HEK293 (cell line): ENCODE measurements around the gene SLC2A4.
A peak's percentile ranks its signal among the peaks of the same experiment; 100 is the strongest.

Experiments used
- HIC1 ChIP-seq: fragments of 450-650 bp; formaldehyde crosslinking; IDR thresholded peaks from 2 replicates; pipeline ENCODE4 v1.5.1; 2016; ENCODE audit warnings: missing biosample characterization, missing genetic modification characterization
- INSM2 ChIP-seq: fragments of 450-650 bp; formaldehyde crosslinking; IDR thresholded peaks from 2 replicates; pipeline ENCODE4 v1.5.1; 2016; ENCODE audit warnings: missing biosample characterization, missing genetic modification characterization
- KLF17 ChIP-seq: fragments of 450-650 bp; formaldehyde crosslinking; IDR thresholded peaks from 2 replicates; pipeline ENCODE4 v1.5.1; 2016; ENCODE audit warnings: missing biosample characterization, missing genetic modification characterization
- KLF9 ChIP-seq: fragments of 450-650 bp; formaldehyde crosslinking; IDR thresholded peaks from 2 replicates; pipeline ENCODE4 v1.5.1; 2016; ENCODE audit warnings: missing biosample characterization, missing genetic modification characterization, low read depth
- PRDM10 ChIP-seq: fragments of 450-650 bp; formaldehyde crosslinking; IDR thresholded peaks from 2 replicates; pipeline ENCODE4 v1.5.1; 2016; ENCODE audit warnings: missing biosample characterization, missing genetic modification characterization
- PRDM4 ChIP-seq: fragments of 450-650 bp; formaldehyde crosslinking; IDR thresholded peaks from 2 replicates; pipeline ENCODE4 v1.5.1; 2017; ENCODE audit warnings: missing biosample characterization, missing genetic modification characterization
- SP3 ChIP-seq: fragments of 450-650 bp; formaldehyde crosslinking; IDR thresholded peaks from 2 replicates; pipeline ENCODE4 v1.5.1; 2016; ENCODE audit warnings: missing biosample characterization, missing genetic modification characterization
- SP7 ChIP-seq: fragments of 450-650 bp; formaldehyde crosslinking; IDR thresholded peaks from 2 replicates; pipeline ENCODE4 v1.5.1; 2016; ENCODE audit warnings: missing biosample characterization, missing genetic modification characterization
- TRIM28 ChIP-seq: IDR thresholded peaks from 2 replicates; pipeline ENCODE4 v1.6.1; 2011; ENCODE audit warnings: low read length, control low read depth, borderline replicate concordance
- YY2 ChIP-seq: fragments of 450-650 bp; formaldehyde crosslinking; IDR thresholded peaks from 2 replicates; pipeline ENCODE4 v1.5.1; 2016; ENCODE audit warnings: missing biosample characterization, missing genetic modification characterization
- ZBTB11 ChIP-seq: fragments of 450-650 bp; formaldehyde crosslinking; conservative IDR thresholded peaks from 2 replicates; pipeline ENCODE4 v1.5.1; 2016; ENCODE audit warnings: low read depth, missing biosample characterization, missing genetic modification characterization
- ZBTB26 ChIP-seq: fragments of 450-650 bp; formaldehyde crosslinking; optimal IDR thresholded peaks from 2 replicates; pipeline ENCODE3; 2016; ENCODE audit warnings: missing biosample characterization, mild to moderate bottlenecking, missing genetic modification characterization
- ZFHX2 ChIP-seq: fragments of 450-650 bp; formaldehyde crosslinking; conservative IDR thresholded peaks from 2 replicates; pipeline ENCODE4 v1.5.1; 2016; ENCODE audit warnings: missing biosample characterization, missing genetic modification characterization
- ZIC2 ChIP-seq: fragments of 450-650 bp; formaldehyde crosslinking; IDR thresholded peaks from 2 replicates; pipeline ENCODE4 v1.5.1; 2016; ENCODE audit warnings: missing biosample characterization, missing genetic modification characterization
- ZNF157 ChIP-seq: fragments of 450-650 bp; formaldehyde crosslinking; IDR thresholded peaks from 2 replicates; pipeline ENCODE4 v1.5.1; 2016; ENCODE audit warnings: missing biosample characterization, missing genetic modification characterization
- ZNF354C ChIP-seq: fragments of 450-650 bp; formaldehyde crosslinking; IDR thresholded peaks from 2 replicates; pipeline ENCODE4 v1.5.1; 2016; ENCODE audit warnings: missing biosample characterization, missing genetic modification characterization, low read depth, borderline replicate concordance
- ZNF366 ChIP-seq: fragments of 450-650 bp; formaldehyde crosslinking; conservative IDR thresholded peaks from 2 replicates; pipeline ENCODE4 v1.5.1; 2016; ENCODE audit warnings: missing biosample characterization, missing genetic modification characterization
- ZNF501 ChIP-seq: fragments of 450-650 bp; formaldehyde crosslinking; IDR thresholded peaks from 2 replicates; pipeline ENCODE4 v1.5.1; 2016; ENCODE audit warnings: missing biosample characterization, missing genetic modification characterization
- ZNF544 ChIP-seq: fragments of 450-650 bp; formaldehyde crosslinking; IDR thresholded peaks from 2 replicates; pipeline ENCODE4 v1.5.0; 2017; ENCODE audit warnings: missing biosample characterization, missing genetic modification characterization
- ZNF548 ChIP-seq: fragments of 450-650 bp; formaldehyde crosslinking; IDR thresholded peaks from 2 replicates; pipeline ENCODE4 v1.5.1; 2016; ENCODE audit warnings: missing biosample characterization, missing genetic modification characterization
- ZNF623 ChIP-seq: fragments of 450-650 bp; formaldehyde crosslinking; IDR thresholded peaks from 2 replicates; pipeline ENCODE4 v1.5.1; 2016; ENCODE audit warnings: missing biosample characterization, missing genetic modification characterization
- ZNF777 ChIP-seq: fragments of 450-650 bp; formaldehyde crosslinking; IDR thresholded peaks from 2 replicates; pipeline ENCODE4 v1.5.1; 2017; ENCODE audit warnings: missing biosample characterization, missing genetic modification characterization, borderline replicate concordance

The SLC2A4 gene

GRCh38 chr17:7252176-7253043, 29.1 kb upstream of the SLC2A4 start, which contains the start of gene ELP5 (continued):
- TF ChIP-seq INSM2 (tag by site-specific recombination) (peak; percentile 79; the same call in 1 of the 2 replicates), ZNF777 (tag by site-specific recombination) (peak; percentile 71; the same call in 1 of the 2 replicates), HIC1 (tag by site-specific recombination) (peak; percentile 51; the same call in 1 of the 2 replicates), TRIM28 (peak; percentile 63), PRDM10 (peak; percentile 89), SP3 (tag by site-specific recombination) (peak; percentile 96), KLF17 (tag by site-specific recombination) (peak; percentile 88), ZNF354C (tag by site-specific recombination) (no peak), ZBTB26 (tag by site-specific recombination) (peak; percentile 57), ZFHX2 (tag by site-specific recombination) (peak; percentile 92), ZNF623 (tag by site-specific recombination) (no peak), YY2 (peak; percentile 48), ZNF366 (tag by site-specific recombination) (0 out of 2 replicates have a peak, but pooled peaks have one; percentile 33), ZNF544 (tag by site-specific recombination) (no peak), KLF9 (peak; percentile 85), ZBTB11 (tag by site-specific recombination) (no peak; the same call in 1 of the 2 replicates), ZNF157 (tag by site-specific recombination) (no peak), ZIC2 (tag by site-specific recombination) (peak; percentile 70), ZNF501 (peak; percentile 98), PRDM4 (tag by site-specific recombination) (peak; percentile 69), SP7 (tag by site-specific recombination) (peak; percentile 85), ZNF548 (tag by site-specific recombination) (no peak)
